ENCODE measurements around the gene KRTAP5-3.

The KRTAP5-3 gene

GRCh38 chr11:1637628-1638027 lies 29.4 kb upstream of the KRTAP5-3 start:
- Histone ChIP-seq H3K23ac (ENCODE audit: low read length) (no peak overlapping the region), H2BK5ac (ENCODE audit: low read depth, low read length, poor library complexity) (no peak overlapping the region), H2BK12ac (ENCODE audit: low read length) (no peak overlapping the region), H3K27ac (ENCODE audit: low read depth, low read length) (no peak overlapping the region), H4K12ac (ENCODE audit: low read depth, low read length) (no peak overlapping the region), H3K27me3 (ENCODE audit: insufficient read depth, low read length) (peaks cover 2% of the 10 kb centered on the region), H3K4ac (ENCODE audit: low read depth, low read length) (no peak overlapping the region), H3K79me2 (ENCODE audit: control insufficient read depth, insufficient read depth, low read length, poor library complexity) (no peaks in the 10 kb centered on the region), H3K36me3 (ENCODE audit: control insufficient read depth in 1 of 2, insufficient read depth in 2 of 2, low read length in 2 of 2) (no peaks in the 10 kb centered on the region), H2BK120ac (ENCODE audit: insufficient read depth, low read length, poor library complexity) (no peak overlapping the region), H3K14ac (ENCODE audit: low read length) (no peak overlapping the region), H3K9me3 (ENCODE audit: insufficient read depth, low read depth, low read length) (peaks cover 2% of the 10 kb centered on the region), H2AK5ac (ENCODE audit: low read length) (no peak overlapping the region), H4K8ac (ENCODE audit: low read depth, low read length) (no peak overlapping the region), H3K9ac (ENCODE audit: low read length) (no peak overlapping the region), H4K91ac (ENCODE audit: low read depth, low read length) (no peak overlapping the region), H3K4me2 (ENCODE audit: low read length) (no peak overlapping the region), H3K4me3 (ENCODE audit: low read depth, low read length) (no peak overlapping the region), H2AFZ (ENCODE audit: insufficient read depth, low read length, poor library complexity) (no peak overlapping the region), H3K18ac (ENCODE audit: low read length) (no peak overlapping the region), H3K79me1 (ENCODE audit: low read length) (no peaks in the 10 kb centered on the region), H3K4me1 (ENCODE audit: control insufficient read depth in 1 of 2, insufficient read depth in 2 of 2, low read length in 2 of 2) (no peaks in the 10 kb centered on the region)
- no CpG with 5 or more reads among the region's 2 CpGs for WGBS (ENCODE audit: extremely low coverage, insufficient coverage, insufficient read length)
- no peak for DNase-seq

GRCh38 chr11:1636291-1636950 lies 28.2 kb upstream of the KRTAP5-3 start:
- no peak for DNase-seq
- Histone ChIP-seq H2AK5ac (ENCODE audit: low read length) (no peak overlapping the region), H3K9me3 (ENCODE audit: insufficient read depth, low read depth, low read length) (peaks cover 2% of the 10 kb centered on the region), H4K8ac (ENCODE audit: low read depth, low read length) (no peak overlapping the region), H3K23ac (ENCODE audit: low read length) (no peak overlapping the region), H2BK5ac (ENCODE audit: low read depth, low read length, poor library complexity) (no peak overlapping the region), H3K79me2 (ENCODE audit: control insufficient read depth, insufficient read depth, low read length, poor library complexity) (no peaks in the 10 kb centered on the region), H3K27me3 (ENCODE audit: insufficient read depth, low read length) (peaks cover 2% of the 10 kb centered on the region), H2BK12ac (ENCODE audit: low read length) (no peak overlapping the region), H2BK120ac (ENCODE audit: insufficient read depth, low read length, poor library complexity) (no peak overlapping the region), H3K9ac (ENCODE audit: low read length) (no peak overlapping the region), H3K79me1 (ENCODE audit: low read length) (no peaks in the 10 kb centered on the region), H3K4me1 (ENCODE audit: control insufficient read depth in 1 of 2, insufficient read depth in 2 of 2, low read length in 2 of 2) (no peaks in the 10 kb centered on the region), H3K4me2 (ENCODE audit: low read length) (no peak overlapping the region), H2AFZ (ENCODE audit: insufficient read depth, low read length, poor library complexity) (no peak overlapping the region), H3K27ac (ENCODE audit: low read depth, low read length) (no peak overlapping the region), H3K4ac (ENCODE audit: low read depth, low read length) (no peak overlapping the region), H3K4me3 (ENCODE audit: low read depth, low read length) (no peak overlapping the region), H4K12ac (ENCODE audit: low read depth, low read length) (no peak overlapping the region), H3K36me3 (ENCODE audit: control insufficient read depth in 1 of 2, insufficient read depth in 2 of 2, low read length in 2 of 2) (no peaks in the 10 kb centered on the region), H3K14ac (ENCODE audit: low read length) (no peak overlapping the region), H3K18ac (ENCODE audit: low read length) (no peak overlapping the region), H4K91ac (ENCODE audit: low read depth, low read length) (no peak overlapping the region)
- WGBS (ENCODE audit: extremely low coverage, insufficient coverage, insufficient read length), result no CpG with 5 or more reads among the region's 19 CpGs

GRCh38 chr11:1633864-1634263 lies 25.6 kb upstream of the KRTAP5-3 start:
- no CpG with 5 or more reads among the region's 10 CpGs for WGBS (ENCODE audit: extremely low coverage, insufficient coverage, insufficient read length)
- peaks cover 2% of the 10 kb centered on the region for H3K27me3 ChIP-seq (ENCODE audit: insufficient read depth, low read length)
- no peaks in the 10 kb centered on the region for H3K36me3 ChIP-seq (ENCODE audit: control insufficient read depth in 1 of 2, insufficient read depth in 2 of 2, low read length in 2 of 2)
- no peak overlapping the region for H3K4me2 ChIP-seq (ENCODE audit: low read length)
- H3K79me2 ChIP-seq (ENCODE audit: control insufficient read depth, insufficient read depth, low read length, poor library complexity), result no peaks in the 10 kb centered on the region
- no peak overlapping the region for H3K23ac ChIP-seq (ENCODE audit: low read length)
- H4K8ac ChIP-seq (ENCODE audit: low read depth, low read length), result no peak overlapping the region
- no peak overlapping the region for H2AFZ ChIP-seq (ENCODE audit: insufficient read depth, low read length, poor library complexity)
- H3K4me1 ChIP-seq (ENCODE audit: control insufficient read depth in 1 of 2, insufficient read depth in 2 of 2, low read length in 2 of 2), result no peaks in the 10 kb centered on the region
- H3K14ac ChIP-seq (ENCODE audit: low read length), result no peak overlapping the region
- H4K91ac ChIP-seq (ENCODE audit: low read depth, low read length), result no peak overlapping the region
- peaks cover 2% of the 10 kb centered on the region for H3K9me3 ChIP-seq (ENCODE audit: insufficient read depth, low read depth, low read length)
- H3K79me1 ChIP-seq (ENCODE audit: low read length), result no peaks in the 10 kb centered on the region
- no peak overlapping the region for H2AK5ac ChIP-seq (ENCODE audit: low read length)
- no peak overlapping the region for H3K9ac ChIP-seq (ENCODE audit: low read length)
- no peak overlapping the region for H2BK5ac ChIP-seq (ENCODE audit: low read depth, low read length, poor library complexity)
- H2BK12ac ChIP-seq (ENCODE audit: low read length), result no peak overlapping the region
- no peak overlapping the region for H3K4me3 ChIP-seq (ENCODE audit: low read depth, low read length)
- no peak overlapping the region for H3K18ac ChIP-seq (ENCODE audit: low read length)
- H2BK120ac ChIP-seq (ENCODE audit: insufficient read depth, low read length, poor library complexity), result no peak overlapping the region
- no peak overlapping the region for H3K4ac ChIP-seq (ENCODE audit: low read depth, low read length)
- DNase-seq, result no peak
- H4K12ac ChIP-seq (ENCODE audit: low read depth, low read length), result no peak overlapping the region
- no peak overlapping the region for H3K27ac ChIP-seq (ENCODE audit: low read depth, low read length)

GRCh38 chr11:1632053-1632714 lies 23.9 kb upstream of the KRTAP5-3 start:
- H2AK5ac ChIP-seq (ENCODE audit: low read length), result no peak overlapping the region
- H4K12ac ChIP-seq (ENCODE audit: low read depth, low read length), result no peak overlapping the region
- no peak overlapping the region for H3K23ac ChIP-seq (ENCODE audit: low read length)
- no peak overlapping the region for H3K4me3 ChIP-seq (ENCODE audit: low read depth, low read length)
- no peak overlapping the region for H3K4me2 ChIP-seq (ENCODE audit: low read length)
- no peak overlapping the region for H4K8ac ChIP-seq (ENCODE audit: low read depth, low read length)
- H3K14ac ChIP-seq (ENCODE audit: low read length), result no peak overlapping the region
- WGBS (ENCODE audit: extremely low coverage, insufficient coverage, insufficient read length), result no CpG with 5 or more reads among the region's 11 CpGs
- no peak overlapping the region for H3K18ac ChIP-seq (ENCODE audit: low read length)
- H3K27ac ChIP-seq (ENCODE audit: low read depth, low read length), result no peak overlapping the region
- no peaks in the 10 kb centered on the region for H3K36me3 ChIP-seq (ENCODE audit: control insufficient read depth in 1 of 2, insufficient read depth in 2 of 2, low read length in 2 of 2)
- H3K9ac ChIP-seq (ENCODE audit: low read length), result no peak overlapping the region
- no peaks in the 10 kb centered on the region for H3K4me1 ChIP-seq (ENCODE audit: control insufficient read depth in 1 of 2, insufficient read depth in 2 of 2, low read length in 2 of 2)
- peaks cover 2% of the 10 kb centered on the region for H3K27me3 ChIP-seq (ENCODE audit: insufficient read depth, low read length)
- no peak overlapping the region for H2BK12ac ChIP-seq (ENCODE audit: low read length)
- DNase-seq, result no peak
- no peak overlapping the region for H3K4ac ChIP-seq (ENCODE audit: low read depth, low read length)
- peaks cover 2% of the 10 kb centered on the region for H3K9me3 ChIP-seq (ENCODE audit: insufficient read depth, low read depth, low read length)
- no peaks in the 10 kb centered on the region for H3K79me1 ChIP-seq (ENCODE audit: low read length)
- H4K91ac ChIP-seq (ENCODE audit: low read depth, low read length), result no peak overlapping the region
- H3K79me2 ChIP-seq (ENCODE audit: control insufficient read depth, insufficient read depth, low read length, poor library complexity), result no peaks in the 10 kb centered on the region
- no peak overlapping the region for H2AFZ ChIP-seq (ENCODE audit: insufficient read depth, low read length, poor library complexity)
- no peak overlapping the region for H2BK5ac ChIP-seq (ENCODE audit: low read depth, low read length, poor library complexity)
- H2BK120ac ChIP-seq (ENCODE audit: insufficient read depth, low read length, poor library complexity), result no peak overlapping the region

Data from trophoblast cell (in vitro differentiated cells and primary cell).